Stimulated activated CD8-positive, alpha-beta memory T cell treated with anti-CD3 and anti-CD28 coated beads, Interleukin-2, amount 100 ng/mL, for 1 hour (primary cell): ENCODE measurements around the gene TSPAN11.
"Not testable (repeated sequence)": the region's sequence is repeated elsewhere in the genome, so short reads cannot be mapped to it uniquely, and the experiment has no call there.

Source experiments
- DNase-seq, 2 donors: peaks; one replicate each; pipeline ENCODE4 v3.0.0-alpha.2; 2020; ENCODE audit warnings: low read depth in 2 of 2

TSPAN11 gene

DNA sequence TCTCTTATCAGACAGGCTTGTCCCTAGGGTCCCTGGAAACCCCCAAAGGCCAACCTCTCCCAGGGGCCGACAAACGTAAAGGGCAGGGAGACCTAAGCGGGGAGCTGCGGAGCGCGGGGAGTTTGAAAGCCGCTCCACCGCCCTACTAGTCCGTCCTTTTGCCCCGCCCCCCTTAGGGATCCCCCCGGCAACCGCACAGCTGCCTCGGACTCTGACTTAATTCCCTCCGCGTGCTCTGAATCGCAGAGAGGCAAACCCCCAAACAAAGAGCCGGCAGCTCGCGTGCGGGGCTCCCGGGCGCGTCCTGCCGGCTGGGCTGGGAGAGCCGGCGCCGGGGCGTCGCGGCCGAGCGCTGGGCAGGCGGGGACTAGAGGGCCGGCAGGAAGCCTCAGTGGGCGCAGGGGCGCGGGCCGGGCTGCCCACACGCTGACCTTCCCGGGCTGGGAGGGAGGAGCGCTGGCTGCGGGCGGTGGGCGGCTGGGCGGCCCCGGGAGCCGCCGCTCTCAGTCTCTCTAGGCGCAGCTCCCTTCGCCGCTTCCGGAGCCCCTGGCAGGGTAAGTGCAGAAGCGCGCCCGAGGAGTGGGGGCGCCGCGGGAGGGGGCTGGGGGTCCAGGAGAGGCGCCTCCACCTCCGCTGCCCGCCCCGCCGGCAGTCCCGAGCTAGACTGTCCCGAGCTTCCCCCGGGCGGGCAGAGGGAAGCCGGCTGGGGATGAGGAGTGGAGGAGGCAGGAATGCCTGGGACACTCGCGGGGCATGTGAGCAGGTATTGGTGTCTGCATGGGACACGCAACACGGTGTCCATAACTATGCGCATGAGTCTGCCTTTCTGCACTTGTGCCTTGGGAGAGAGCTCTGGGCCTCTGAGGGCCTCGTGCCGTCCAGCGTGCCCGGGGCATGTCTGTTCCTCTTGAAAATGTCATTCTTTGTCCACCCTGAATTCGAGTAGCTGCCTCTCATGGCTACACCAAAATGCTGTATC, at the start of gene TSPAN11:
TSPAN11 (plus strand) TSS at position 506 of the 979 bp plus-strand sequence. CDS start 27,244 bp downstream, outside the sequence.
- DNase-seq = no peak

DNA sequence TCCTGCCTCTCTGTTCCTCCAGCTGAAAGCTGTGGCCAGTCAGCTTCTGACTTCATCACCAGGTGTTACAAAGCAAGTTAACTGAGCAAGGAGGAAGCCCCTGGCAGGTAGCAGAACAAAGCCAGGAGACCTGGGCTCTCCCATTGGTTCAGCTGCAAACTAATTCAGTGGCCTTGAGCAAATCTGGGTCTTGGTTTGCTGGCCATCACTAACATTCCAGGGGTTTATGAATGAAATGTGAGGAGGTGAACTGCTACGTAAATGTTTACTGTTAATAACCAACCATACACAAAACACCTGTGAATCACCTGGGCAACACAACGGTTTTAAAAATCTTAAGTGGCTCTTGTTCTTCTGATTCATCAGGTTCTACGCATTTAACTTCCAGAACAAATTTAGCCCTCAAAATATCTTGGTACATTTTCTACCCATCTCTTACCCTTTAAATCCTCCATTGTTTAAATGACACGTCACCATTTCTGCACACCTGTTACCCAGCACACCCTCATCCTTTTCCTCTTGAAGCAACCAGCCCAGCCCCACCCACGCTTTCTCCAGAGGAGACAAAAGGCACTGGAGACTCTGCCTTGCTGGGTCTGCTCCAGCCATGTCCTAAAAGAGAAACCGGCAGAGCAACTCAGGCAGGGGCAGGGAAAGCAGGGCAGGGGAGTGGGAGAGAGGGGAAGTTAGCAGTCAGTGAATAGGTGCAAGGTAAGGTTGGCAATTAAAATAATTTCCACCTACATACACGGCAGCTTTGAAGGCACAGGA, 49.3 kb upstream of the TSPAN11 start:
- no peak for DNase-seq

- DNase-seq = no peak
Measured at GRCh38 chr12:30878024-30878423, 48.5 kb upstream of the TSPAN11 start.

- no peak for DNase-seq
Measured at GRCh38 chr12:30880061-30880460, 46.5 kb upstream of the TSPAN11 start.

- no peak for DNase-seq
Measured at GRCh38 chr12:30880813-30881212, 45.7 kb upstream of the TSPAN11 start.

DNA sequence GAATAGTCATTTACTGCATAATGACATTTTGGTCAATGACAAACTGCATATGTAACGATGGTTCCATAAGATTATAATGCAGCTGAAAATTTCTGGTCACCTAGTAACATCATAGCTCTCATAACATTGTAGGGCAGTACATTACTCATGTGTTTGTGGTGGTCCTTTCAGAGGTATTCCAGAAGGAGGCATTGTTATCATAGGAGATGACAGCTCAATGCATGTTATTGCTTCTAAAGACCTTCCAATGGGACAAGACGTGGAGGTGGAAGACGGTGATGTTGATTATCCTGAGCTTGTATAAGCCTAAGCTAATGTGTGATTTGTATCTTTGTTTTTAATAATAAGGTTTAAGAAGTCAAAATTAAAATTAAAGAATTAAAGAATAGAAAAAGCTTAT, 43.8 kb upstream of the TSPAN11 start:
- DNase-seq = no peak

DNA sequence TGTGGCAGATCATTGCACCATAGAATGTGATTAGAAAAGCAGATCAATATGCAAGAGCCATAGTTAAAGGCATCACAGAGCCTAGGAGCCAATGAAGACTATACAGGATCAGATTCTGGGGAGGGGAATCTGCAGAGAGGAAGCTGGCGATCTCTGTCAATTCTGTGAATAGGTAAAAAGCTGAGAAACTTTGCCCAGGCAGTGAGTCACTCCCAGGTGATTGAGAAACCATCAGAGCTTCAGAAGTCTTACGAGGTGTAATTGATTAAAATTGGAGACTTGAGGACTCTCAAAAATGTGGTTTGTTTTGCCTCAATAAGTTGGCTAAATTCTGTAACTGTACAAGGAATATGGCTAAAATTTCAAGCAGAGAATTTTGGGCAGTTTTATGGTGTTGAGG, 41.7 kb upstream of the TSPAN11 start:
- no peak for DNase-seq

DNA sequence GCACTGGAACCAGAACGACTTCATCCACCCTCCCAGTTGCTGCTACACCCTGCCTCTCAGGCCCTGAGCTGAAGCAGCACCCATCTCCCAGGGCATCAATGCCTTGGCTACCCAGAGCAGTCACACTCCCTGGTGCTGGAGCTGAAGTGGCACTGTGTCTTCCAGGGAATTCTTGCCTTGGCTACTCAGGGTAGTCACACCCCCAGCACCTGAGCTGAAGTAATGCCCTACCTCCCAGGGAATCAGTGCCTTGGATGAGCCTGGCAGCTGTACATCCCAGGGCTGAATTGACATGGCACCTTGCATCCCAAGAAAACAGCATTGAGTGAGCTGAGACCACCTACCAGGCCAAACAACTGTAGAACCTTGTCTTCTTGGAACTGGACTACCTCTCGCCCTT, 41.2 kb upstream of the TSPAN11 start:
- no peak for DNase-seq

- no peak for DNase-seq
Measured at GRCh38 chr12:30887226-30887625, 39.3 kb upstream of the TSPAN11 start.

DNA sequence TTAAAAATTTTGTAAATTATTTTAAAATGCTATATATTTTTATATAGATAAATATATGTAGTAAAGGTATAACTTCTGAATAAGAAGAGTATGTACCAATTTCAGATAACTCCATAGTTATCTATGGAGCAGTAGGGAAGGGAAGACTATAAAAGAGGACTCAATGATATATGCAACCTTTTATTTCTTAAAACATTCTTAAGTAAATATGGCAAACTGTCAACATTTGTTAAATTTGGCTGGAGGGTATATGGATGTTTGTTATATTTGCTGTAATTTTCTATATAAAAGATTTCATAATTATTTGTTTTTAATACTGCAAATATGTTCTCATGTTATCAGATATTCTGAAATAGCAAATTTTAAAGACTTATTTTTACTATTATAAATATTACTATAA, 38.3 kb upstream of the TSPAN11 start:
- DNase-seq = no peak

DNA sequence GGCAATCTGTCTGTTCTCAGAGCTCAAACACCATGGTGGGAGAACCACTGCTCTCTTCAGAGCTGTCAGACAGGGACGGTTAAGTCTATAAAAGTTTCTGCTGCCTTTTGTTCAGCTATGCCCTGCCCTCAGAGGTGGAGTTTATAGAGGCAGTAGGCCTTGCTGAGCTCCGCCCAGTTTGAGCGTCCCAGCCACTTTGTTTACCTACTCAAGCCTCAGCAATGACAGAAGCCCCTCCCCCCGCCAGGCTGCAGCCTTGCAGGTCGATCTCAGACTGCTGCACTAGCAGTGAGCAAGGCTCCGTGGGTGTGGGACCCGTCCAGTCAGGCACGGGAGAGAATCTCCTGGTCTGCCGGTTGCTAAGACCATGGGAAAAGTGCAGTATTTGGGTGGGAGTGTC, 32.0 kb upstream of the TSPAN11 start:
- DNase-seq = not testable (repeated sequence)

DNA sequence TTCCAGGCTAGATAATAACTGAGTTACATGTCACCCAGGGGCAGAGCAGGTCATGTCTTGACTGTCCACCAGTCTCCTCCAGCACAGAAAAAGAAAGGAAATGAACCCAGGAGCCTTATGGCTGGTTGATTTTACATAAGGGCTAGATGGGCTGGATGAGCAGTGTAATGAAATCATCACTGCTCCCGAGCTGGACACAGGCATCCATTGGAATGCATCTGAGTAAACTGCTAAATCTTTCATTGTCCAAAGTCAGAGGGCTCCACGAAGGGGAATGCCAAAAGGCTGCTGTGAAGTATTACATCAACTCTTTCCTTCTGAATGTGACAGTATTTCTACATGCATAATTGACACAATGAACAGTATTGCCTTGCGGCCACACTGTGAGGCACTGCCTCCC, 30.1 kb upstream of the TSPAN11 start:
- no peak for DNase-seq

DNA sequence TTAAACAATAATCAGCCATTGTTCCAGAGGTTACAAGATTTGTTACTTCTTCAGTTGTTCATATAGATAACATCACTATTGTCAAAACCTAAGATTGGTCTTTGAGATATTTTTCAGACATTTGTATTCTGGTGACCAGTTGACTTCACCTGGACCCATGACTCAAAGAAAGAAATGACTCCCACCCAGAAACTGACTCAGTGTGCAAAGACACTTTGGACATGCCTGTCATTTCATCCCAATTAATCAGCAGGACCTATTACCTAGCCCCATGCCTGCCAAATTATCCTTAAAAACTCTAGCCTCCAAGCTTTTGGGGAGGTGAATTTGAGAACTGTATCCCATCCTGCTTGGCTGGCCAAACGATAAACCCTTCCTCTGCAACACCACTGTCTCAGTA, 27.7 kb upstream of the TSPAN11 start:
- no peak for DNase-seq

DNA sequence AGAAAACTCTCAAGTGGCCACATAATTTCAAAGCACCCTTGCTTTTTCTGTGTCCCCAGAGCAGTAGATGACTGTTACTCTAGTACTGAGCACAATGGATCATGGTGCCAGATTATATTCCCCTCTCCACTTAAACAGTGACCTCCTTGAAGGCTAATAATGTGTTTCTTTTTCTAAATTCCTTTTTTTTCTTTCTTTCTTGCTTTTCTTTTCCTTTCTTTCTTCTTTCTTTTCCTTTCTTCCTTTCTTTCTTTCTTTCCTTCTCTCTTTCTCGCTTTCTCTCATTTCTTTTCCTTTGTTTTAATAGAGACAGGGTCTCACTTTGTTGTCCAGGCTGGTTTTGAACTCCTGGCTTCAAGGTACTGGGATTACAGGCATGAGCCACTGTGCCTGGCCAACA, 26.2 kb upstream of the TSPAN11 start:
- no peak for DNase-seq

GRCh38 chr12:30902001-30902400, 24.5 kb upstream of the TSPAN11 start:
- no peak for DNase-seq

DNA sequence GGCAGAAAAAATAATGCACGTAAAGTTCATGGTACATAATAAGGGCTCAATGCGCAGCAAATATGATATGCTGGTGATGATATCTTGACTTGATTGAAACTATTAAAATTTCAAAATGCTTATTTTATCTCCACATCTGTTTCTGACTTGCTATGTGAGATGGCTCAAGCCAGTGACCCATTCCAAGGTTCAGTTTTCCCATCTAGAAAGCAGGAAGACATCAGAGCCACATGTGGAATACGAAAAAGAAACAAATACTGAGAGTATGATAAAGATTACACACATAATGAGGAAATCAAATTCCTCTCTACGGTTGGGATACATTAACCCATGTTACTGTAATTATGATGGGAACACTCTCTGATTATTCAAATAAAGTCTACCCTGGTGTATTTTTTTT, 24.0 kb upstream of the TSPAN11 start:
- no peak for DNase-seq

- DNase-seq = no peak
Measured at GRCh38 chr12:30905463-30906009, 21.0 kb upstream of the TSPAN11 start.

DNA sequence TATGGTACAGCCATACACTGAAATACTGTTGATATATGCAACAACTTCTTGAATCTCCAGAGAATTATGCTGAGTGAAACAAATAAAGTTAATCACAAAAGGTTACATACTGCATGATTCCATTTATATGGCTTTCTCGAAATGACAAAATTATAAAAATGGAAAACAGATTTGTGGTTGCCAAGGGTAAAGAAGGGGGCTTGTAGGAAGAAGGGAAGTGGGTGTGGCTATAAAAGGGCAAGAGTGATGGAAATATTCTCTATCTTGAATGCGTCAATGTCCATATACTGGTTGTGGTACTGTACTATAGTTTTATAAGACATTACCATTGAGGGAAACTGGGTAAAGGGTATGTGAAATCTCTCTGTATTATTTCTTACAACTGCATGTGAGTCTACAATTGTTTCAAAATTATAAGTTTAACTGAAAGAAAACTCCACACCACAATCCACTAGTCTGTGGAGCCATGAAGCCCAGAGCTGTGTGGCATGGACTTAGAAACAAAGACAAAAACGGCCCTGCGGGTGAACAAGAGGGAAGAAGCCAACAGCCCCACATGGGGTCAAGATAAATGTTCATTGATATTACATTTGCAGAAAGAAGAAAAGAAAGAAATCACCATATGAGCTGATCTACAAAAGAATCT, 18.3 kb upstream of the TSPAN11 start:
- no peak for DNase-seq

DNA sequence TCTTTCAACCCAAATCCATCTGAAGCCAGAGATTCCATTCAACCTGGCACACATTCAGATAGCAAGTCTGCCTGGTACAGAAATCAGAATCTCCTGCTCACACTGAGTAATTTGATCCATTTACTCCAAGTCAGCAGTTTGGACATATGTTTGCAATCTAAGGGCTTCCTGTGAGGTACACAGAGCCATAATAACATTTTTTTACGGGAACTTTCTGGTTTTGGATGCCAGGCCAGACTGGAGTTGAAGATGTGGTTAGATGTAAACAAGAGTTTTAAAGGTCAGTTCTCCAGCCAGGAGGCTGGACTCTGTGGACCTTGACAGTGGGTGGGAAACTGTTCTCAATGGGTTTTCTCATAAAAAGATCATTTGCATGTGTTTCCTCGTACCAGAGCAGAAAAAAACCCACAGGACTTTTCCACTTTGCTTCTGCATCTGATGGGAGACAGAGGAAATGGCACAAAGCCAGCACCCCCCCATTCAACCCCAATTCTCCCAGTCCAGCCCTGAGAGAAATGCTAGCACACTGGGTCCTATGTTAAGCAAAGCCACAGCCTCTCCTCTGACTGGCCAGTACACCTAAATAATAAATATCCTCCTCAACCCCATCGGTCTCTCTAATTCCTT, 17.7 kb upstream of the TSPAN11 start:
- DNase-seq = no peak

GRCh38 chr12:30909349-30910037, 17.1 kb upstream of the TSPAN11 start:
- no peak for DNase-seq

GRCh38 chr12:30910038-30910350, 16.6 kb upstream of the TSPAN11 start:
- DNase-seq = no peak
